GM12801 (cell line): Measurements from ENCODE around the gene NRCAM.

ENCODE experiments used
- CTCF ChIP-seq: IDR thresholded peaks from one replicate; pipeline ENCODE4 v1.5.1; 2011; ENCODE audit warnings: control low read depth; ENCODE audit not compliant: insufficient read length; ENCODE audit errors: extremely low read depth

The NRCAM gene

GRCh38 chr7:108457871-108458270, 1.6 kb upstream of the NRCAM start:
- TF ChIP-seq CTCF, result no peak

GRCh38 chr7:108456845-108457540, 757 bp upstream of the NRCAM start:
- TF ChIP-seq CTCF, result no peak

GRCh38 chr7:108455551-108455997, 662 bp downstream of the NRCAM start:
- no peak for TF ChIP-seq CTCF

- no peak for TF ChIP-seq CTCF
Observed at GRCh38 chr7:108454674-108455550, 1.3 kb downstream of the NRCAM start.

- TF ChIP-seq CTCF, result no peak
Observed at GRCh38 chr7:108454317-108454673, 1.9 kb downstream of the NRCAM start.

GRCh38 chr7:108453320-108453719, 2.9 kb downstream of the NRCAM start:
- no peak for TF ChIP-seq CTCF

GRCh38 chr7:108452707-108453106, 3.5 kb downstream of the NRCAM start:
- no peak for TF ChIP-seq CTCF
